Endodermal cell (in vitro differentiated cells): ENCODE data around the gene PRSS12. TPM values are rescaled to one million over a fixed set of nuclear protein-coding genes. Genes with fewer than 3 reads are reported as not detected.

Experiments used
- DNase-seq: peaks from one replicate; pipeline ENCODE4 v3.0.0-alpha.2; 2017
- H3K27ac ChIP-seq: 2 replicates; pipeline ENCODE4 v1.5.1; 2013; ENCODE audit warnings: mild to moderate bottlenecking, low read depth, low read length, moderate library complexity
- H3K27me3 ChIP-seq: 2 replicates; pipeline ENCODE4 v1.6.1; 2013; ENCODE audit warnings: mild to moderate bottlenecking, low read length, moderate library complexity; ENCODE audit not compliant: insufficient read depth, control insufficient read depth, poor library complexity, severe bottlenecking
- H3K36me3 ChIP-seq: 2 replicates; pipeline ENCODE4 v1.7.0; 2013; ENCODE audit warnings: mild to moderate bottlenecking, low read length, moderate library complexity; ENCODE audit not compliant: control insufficient read depth, insufficient read depth
- H3K4me1 ChIP-seq: one replicate; pipeline ENCODE4 v1.7.0; 2013; ENCODE audit warnings: low read length; ENCODE audit not compliant: control insufficient read depth, insufficient read depth
- H3K4me3 ChIP-seq: 2 replicates; pipeline ENCODE4 v1.5.1; 2013; ENCODE audit warnings: mild to moderate bottlenecking, low read length, moderate library complexity
- H3K9ac ChIP-seq: 2 replicates; pipeline ENCODE4 v1.6.1; 2013; ENCODE audit warnings: mild to moderate bottlenecking, low read length, moderate library complexity; ENCODE audit not compliant: poor library complexity, severe bottlenecking; ENCODE audit errors: extremely low read depth
- H3K9me3 ChIP-seq: 2 replicates; pipeline ENCODE4 v1.6.1; 2013; ENCODE audit warnings: mild to moderate bottlenecking, low read length, moderate library complexity; ENCODE audit not compliant: control insufficient read depth
- H3K27ac Mint-ChIP-seq: 2 replicates; pipeline ENCODE4 v1.8.0; 2020; ENCODE audit warnings: mixed read lengths
- H3K27me3 Mint-ChIP-seq: 2 replicates; pipeline ENCODE4 v1.8.0; 2021; ENCODE audit warnings: mild to moderate bottlenecking, mixed read lengths; ENCODE audit not compliant: insufficient read depth
- H3K36me3 Mint-ChIP-seq: 2 replicates; pipeline ENCODE4 v1.8.0; 2020; ENCODE audit warnings: low read depth, mixed read lengths
- H3K4me1 Mint-ChIP-seq: 2 replicates; pipeline ENCODE4 v1.8.0; 2020; ENCODE audit warnings: mixed read lengths
- H3K4me3 Mint-ChIP-seq: 2 replicates; pipeline ENCODE4 v1.8.0; 2020; ENCODE audit warnings: mild to moderate bottlenecking, moderate library complexity, mixed read lengths
- H3K9me3 Mint-ChIP-seq: 2 replicates; pipeline ENCODE4 v1.8.0; 2020; ENCODE audit warnings: mild to moderate bottlenecking, mixed read lengths
- CTCF ChIP-seq: fragments of 200-600 bp; sonication (generic); conservative IDR thresholded peaks from 2 replicates; pipeline ENCODE4 v1.5.0; 2021; ENCODE audit warnings: antibody characterized with exemption, mild to moderate bottlenecking
- WGBS, 2 experiments: methylation state at CpG; one replicate each; pipeline versions ENCODE4 v1.1.5 to v1.1.7; 2013; ENCODE audit warnings: missing lambda C conversion rate in 2 of 2, mixed read lengths in 1 of 2; ENCODE audit not compliant: insufficient coverage in 1 of 2, insufficient read length in 1 of 2; 5-methylcytosine and 5-hydroxymethylcytosine counted together
- total RNA-seq, 2 donors: library from RNA; stranded (reverse); fragmentation: NEBNext Ultra II Directional in 1 of 2; extraction: Animal tissue kit (Norgen Biotek cat#: 25700) in 1 of 2; gene quantifications; 2 replicates in 1 of 2; 3 replicates in 1 of 2; pipeline ENCODE4 v1.2.1, GENCODE V29; 2021

The PRSS12 gene
- total RNA-seq, 2 donors from 2014 or later, result 4.1 to 5.3 TPM

DNA sequence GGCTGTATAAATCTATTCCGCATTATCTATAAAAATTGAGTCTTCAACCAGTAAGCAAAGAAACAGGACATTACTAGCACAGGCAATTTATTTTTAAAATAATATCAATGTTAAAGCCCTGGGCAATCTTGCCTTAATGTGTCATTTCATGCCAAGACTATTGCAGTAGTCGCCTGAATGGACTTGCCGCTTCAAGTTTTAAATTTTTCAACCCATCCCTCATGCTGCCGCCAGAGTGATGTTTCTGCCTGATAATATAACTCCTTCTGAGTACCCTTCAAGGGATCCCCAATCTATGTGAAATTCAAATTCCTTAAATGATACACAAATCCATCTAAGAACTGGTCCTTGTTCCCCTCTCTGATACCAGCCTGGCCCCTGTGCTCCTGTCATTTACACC lies 66.9 kb downstream of the PRSS12 start:
- 90 to 96% methylated on average over 4 of the region's 4 CpGs for WGBS, 2 experiments
- DNase-seq, result no peak
- H3K27me3 ChIP-seq, result no peaks in the 10 kb centered on the region
- H3K36me3 ChIP-seq, result peaks cover 8% of the 10 kb centered on the region
- H3K4me1 ChIP-seq, result no peaks in the 10 kb centered on the region
- no peak overlapping the region for H3K9ac ChIP-seq
- no peaks in the 10 kb centered on the region for H3K36me3 Mint-ChIP-seq
- TF ChIP-seq CTCF, result no peak
- no peak overlapping the region for H3K4me3 ChIP-seq
- no peaks in the 10 kb centered on the region for H3K9me3 Mint-ChIP-seq
- no peak overlapping the region for H3K27ac ChIP-seq
- no peaks in the 10 kb centered on the region for H3K9me3 ChIP-seq
- no peak overlapping the region for H3K4me3 Mint-ChIP-seq
- no peaks in the 10 kb centered on the region for H3K27me3 Mint-ChIP-seq
- peaks cover 11% of the 10 kb centered on the region for H3K4me1 Mint-ChIP-seq
- no peak overlapping the region for H3K27ac Mint-ChIP-seq

DNA sequence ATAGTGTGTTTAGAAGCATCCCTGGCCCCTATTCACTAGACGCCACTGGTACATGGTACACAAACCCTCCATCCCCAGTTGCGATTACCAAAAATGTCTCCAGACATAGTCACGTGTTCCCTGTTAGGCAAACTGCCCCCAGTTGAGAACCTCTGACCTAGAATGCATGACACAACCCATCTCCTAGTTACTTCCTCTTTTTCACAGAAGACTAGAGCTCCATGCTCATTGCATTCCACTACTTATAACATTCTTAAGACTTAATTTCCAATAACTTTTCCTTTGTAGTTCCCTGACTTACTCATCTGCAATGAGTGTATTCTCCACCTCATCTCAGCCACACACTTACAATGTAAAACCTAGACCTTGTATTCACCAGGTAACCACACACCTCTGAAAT lies 68.6 kb downstream of the PRSS12 start:
- WGBS, 2 experiments, result 86 to 89% methylated on average over 2 to 3 of the region's 3 CpGs
- Histone ChIP-seq H3K4me1 (peaks cover 3% of the 10 kb centered on the region), H3K4me3 (no peak overlapping the region), H3K9me3 (no peaks in the 10 kb centered on the region), H3K27ac (no peak overlapping the region), H3K27me3 (no peaks in the 10 kb centered on the region), H3K9ac (no peak overlapping the region), H3K36me3 (peaks cover 25% of the 10 kb centered on the region)
- TF ChIP-seq CTCF, result no peak
- H3K9me3 Mint-ChIP-seq, result no peaks in the 10 kb centered on the region
- no peak overlapping the region for H3K4me3 Mint-ChIP-seq
- H3K4me1 Mint-ChIP-seq, result peaks cover 17% of the 10 kb centered on the region
- H3K27me3 Mint-ChIP-seq, result no peaks in the 10 kb centered on the region
- peaks cover 6% of the 10 kb centered on the region for H3K36me3 Mint-ChIP-seq
- no peak overlapping the region for H3K27ac Mint-ChIP-seq
- no peak for DNase-seq

GRCh38 chr4:118282692-118283091 lies 70.1 kb downstream of the PRSS12 start:
- 87 to 94% methylated on average over 4 of the region's 4 CpGs for WGBS, 2 experiments
- H3K27me3 Mint-ChIP-seq, result no peaks in the 10 kb centered on the region
- no peak overlapping the region for H3K27ac ChIP-seq
- DNase-seq, result peak; percentile 54
- H3K4me1 Mint-ChIP-seq, result peaks cover 17% of the 10 kb centered on the region
- H3K9me3 ChIP-seq, result no peaks in the 10 kb centered on the region
- H3K27ac Mint-ChIP-seq, result no peak overlapping the region
- no peak for TF ChIP-seq CTCF
- peaks cover 10% of the 10 kb centered on the region for H3K36me3 Mint-ChIP-seq
- H3K4me3 ChIP-seq, result no peak overlapping the region
- no peaks in the 10 kb centered on the region for H3K27me3 ChIP-seq
- H3K9me3 Mint-ChIP-seq, result no peaks in the 10 kb centered on the region
- peaks cover 3% of the 10 kb centered on the region for H3K4me1 ChIP-seq
- H3K9ac ChIP-seq, result no peak overlapping the region
- H3K4me3 Mint-ChIP-seq, result no peak overlapping the region
- H3K36me3 ChIP-seq, result peaks cover 27% of the 10 kb centered on the region
